ENCODE measurements around the gene CHODL. TPM values are rescaled to one million over a fixed set of nuclear protein-coding genes. Genes with fewer than 3 reads are reported as not detected.

CHODL gene
- total and polyA plus RNA-seq, 2 experiments from 2014 or later = 0.36 to 1.5 TPM

DNA sequence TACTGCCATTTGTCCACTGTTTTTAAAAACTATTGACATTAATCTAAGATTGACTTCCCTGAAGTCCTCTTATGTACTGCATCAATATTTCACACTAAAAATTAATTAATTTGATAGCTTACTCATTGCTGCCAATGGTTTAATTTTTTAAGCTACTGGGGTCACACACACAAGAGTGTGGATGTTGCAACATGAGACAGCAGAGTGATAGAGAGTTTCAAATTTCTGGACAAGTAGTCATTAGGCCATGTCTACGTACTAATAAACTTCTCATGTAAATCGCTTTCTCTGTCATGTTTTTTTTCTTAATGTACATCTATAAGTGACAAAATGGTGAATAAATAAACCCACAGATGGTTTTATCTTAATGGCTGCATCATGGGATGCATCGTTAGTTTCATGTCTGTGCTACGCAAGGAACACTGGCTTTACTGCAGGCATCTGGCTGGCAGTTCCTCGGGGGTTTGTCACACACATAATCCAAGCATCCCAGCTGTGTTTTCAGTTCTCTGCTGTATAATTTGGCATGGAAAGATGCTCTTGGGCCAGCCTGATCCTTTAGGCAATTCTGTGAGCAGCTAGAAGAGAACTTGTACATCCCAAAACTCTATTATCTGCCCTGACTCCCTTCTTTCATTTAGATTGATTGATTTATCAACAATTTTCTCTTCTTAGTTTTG, 16.4 kb upstream of the CHODL start:
- no peaks in the 10 kb centered on the region for H3K27me3 ChIP-seq
- H3K4me3 ChIP-seq = no peak overlapping the region
- no peak for DNase-seq (ENCODE audit: low read depth in 1 of 2, low spot score in 1 of 2)
- H3K36me3 ChIP-seq = no peaks in the 10 kb centered on the region
- no peaks in the 10 kb centered on the region for H3K4me1 ChIP-seq (ENCODE audit: low read depth)
- no peak overlapping the region for H3K27ac ChIP-seq
- no peaks in the 10 kb centered on the region for H3K9me3 ChIP-seq (ENCODE audit: low read depth)
- TF ChIP-seq, protein P1, sequence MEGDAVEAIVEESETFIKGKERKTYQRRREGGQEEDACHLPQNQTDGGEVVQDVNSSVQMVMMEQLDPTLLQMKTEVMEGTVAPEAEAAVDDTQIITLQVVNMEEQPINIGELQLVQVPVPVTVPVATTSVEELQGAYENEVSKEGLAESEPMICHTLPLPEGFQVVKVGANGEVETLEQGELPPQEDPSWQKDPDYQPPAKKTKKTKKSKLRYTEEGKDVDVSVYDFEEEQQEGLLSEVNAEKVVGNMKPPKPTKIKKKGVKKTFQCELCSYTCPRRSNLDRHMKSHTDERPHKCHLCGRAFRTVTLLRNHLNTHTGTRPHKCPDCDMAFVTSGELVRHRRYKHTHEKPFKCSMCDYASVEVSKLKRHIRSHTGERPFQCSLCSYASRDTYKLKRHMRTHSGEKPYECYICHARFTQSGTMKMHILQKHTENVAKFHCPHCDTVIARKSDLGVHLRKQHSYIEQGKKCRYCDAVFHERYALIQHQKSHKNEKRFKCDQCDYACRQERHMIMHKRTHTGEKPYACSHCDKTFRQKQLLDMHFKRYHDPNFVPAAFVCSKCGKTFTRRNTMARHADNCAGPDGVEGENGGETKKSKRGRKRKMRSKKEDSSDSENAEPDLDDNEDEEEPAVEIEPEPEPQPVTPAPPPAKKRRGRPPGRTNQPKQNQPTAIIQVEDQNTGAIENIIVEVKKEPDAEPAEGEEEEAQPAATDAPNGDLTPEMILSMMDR (IDR thresholded peaks at IDR 0.05; ENCODE audit: low read depth, low read length) = no peak

DNA sequence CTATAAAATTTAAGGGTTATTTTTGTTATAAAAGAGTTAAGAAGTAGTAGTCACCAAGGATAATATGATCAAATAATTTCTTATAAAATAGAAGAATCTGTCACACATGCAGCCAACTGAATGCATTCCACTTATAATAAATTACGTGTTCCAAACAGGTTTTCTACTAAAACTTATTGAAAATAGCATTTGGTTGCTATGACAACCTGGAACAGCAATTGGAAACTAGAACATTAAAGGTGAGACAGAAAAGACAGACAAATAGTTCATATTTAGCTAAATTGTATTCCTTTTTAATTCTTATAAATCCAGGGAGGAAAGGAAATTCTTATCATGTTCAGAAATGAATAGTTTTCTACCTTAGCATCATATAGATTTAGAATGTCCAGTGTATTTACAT, 9.1 kb upstream of the CHODL start:
- TF ChIP-seq, protein P1 (IDR thresholded peaks at IDR 0.05; ENCODE audit: low read depth, low read length) = no peak
- no peaks in the 10 kb centered on the region for H3K36me3 ChIP-seq
- H3K9me3 ChIP-seq (ENCODE audit: low read depth) = no peaks in the 10 kb centered on the region
- no peak for DNase-seq (ENCODE audit: low read depth in 1 of 2, low spot score in 1 of 2)
- no peaks in the 10 kb centered on the region for H3K4me1 ChIP-seq (ENCODE audit: low read depth)
- no peak overlapping the region for H3K27ac ChIP-seq
- H3K4me3 ChIP-seq = no peak overlapping the region
- H3K27me3 ChIP-seq = peaks cover 3% of the 10 kb centered on the region

DNA sequence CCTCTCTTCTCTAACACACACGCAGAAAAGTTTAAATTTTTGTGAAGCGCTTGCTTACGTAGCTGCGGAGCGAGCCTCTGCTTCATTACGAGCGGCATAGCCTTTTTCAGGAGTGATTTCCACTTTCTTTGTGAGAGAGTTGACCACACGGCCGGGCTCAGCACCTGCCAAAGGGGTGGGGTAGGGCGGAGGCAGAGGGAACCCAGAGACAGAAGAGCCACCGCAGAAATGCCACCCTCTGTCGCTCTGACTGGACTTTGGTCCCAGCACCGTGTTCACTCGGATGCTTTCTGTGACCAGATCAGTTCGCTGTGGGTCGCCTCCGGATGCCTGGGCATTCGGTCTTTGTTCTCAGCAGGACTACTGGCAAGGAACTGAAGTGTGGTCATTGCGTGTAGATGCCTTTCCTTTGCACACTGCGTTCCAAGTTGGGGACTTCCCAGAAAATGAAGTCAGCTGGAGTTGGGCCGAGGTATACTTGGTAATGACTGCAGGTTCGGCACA, 883 bp downstream of the CHODL start:
- no peaks in the 10 kb centered on the region for H3K36me3 ChIP-seq

DNA sequence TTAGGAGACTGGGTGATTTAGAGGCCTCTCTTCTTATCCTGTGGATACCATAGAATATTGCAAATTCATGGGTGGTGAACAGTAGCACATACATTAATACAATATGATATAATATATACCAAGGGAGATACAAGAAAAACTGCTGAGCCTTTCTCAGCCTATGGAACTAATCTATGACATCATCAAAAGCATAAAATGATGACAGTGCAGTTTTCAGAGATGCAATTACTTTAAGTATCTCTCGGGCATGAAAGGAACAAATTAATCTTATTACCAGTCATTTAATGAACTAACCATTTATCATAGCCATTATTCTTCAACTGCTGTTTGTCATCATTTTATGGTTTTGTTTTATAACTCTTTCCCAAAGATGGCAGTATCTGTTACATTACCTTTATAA, 3.5 kb downstream of the CHODL start:
- TF ChIP-seq, protein P1 (IDR thresholded peaks at IDR 0.05; ENCODE audit: low read depth, low read length) = no peak
- DNase-seq (ENCODE audit: low read depth in 1 of 2, low spot score in 1 of 2) = no peak
- Histone ChIP-seq H3K36me3 (no peaks in the 10 kb centered on the region), H3K4me3 (no peak overlapping the region), H3K27me3 (peaks cover 52% of the 10 kb centered on the region), H3K4me1 (ENCODE audit: low read depth) (no peaks in the 10 kb centered on the region), H3K9me3 (ENCODE audit: low read depth) (no peaks in the 10 kb centered on the region), H3K27ac (no peak overlapping the region)

More for the DNA sequence above, 883 bp downstream of the CHODL start:
- peak in 1 of 2 donors; percentile 17 for DNase-seq (ENCODE audit: low read depth in 1 of 2, low spot score in 1 of 2)
- H3K27ac ChIP-seq = no peak overlapping the region
- H3K9me3 ChIP-seq (ENCODE audit: low read depth) = no peaks in the 10 kb centered on the region
- TF ChIP-seq, protein P1 (IDR thresholded peaks at IDR 0.05; ENCODE audit: low read depth, low read length) = no peak
- H3K27me3 ChIP-seq = peaks cover 79% of the 10 kb centered on the region
- H3K4me1 ChIP-seq (ENCODE audit: low read depth) = no peaks in the 10 kb centered on the region
- peak overlapping the region; percentile 21 for H3K4me3 ChIP-seq

DNA sequence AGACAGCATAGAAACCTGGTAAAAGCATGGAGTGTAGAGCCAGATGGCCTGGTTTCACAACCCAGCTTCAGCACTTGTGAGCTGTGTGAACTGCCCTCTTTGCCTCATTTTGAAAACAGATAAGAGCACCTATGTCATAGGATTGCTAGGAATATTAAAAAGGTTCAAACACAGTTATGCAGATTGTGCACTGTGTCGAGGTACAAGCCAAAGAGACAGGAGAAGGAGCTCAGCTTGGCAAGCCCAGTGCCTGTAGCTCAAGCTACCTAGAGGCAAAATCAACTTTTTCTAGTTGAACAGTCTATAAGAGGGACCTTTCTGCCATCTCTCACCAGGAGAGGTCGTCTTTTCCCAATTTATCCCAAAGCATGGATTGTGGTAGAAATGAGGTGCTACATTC, 5.0 kb downstream of the CHODL start:
- no peak for DNase-seq (ENCODE audit: low read depth in 1 of 2, low spot score in 1 of 2)

More for the DNA sequence above, 5.0 kb downstream of the CHODL start:
- Histone ChIP-seq H3K36me3 (no peaks in the 10 kb centered on the region), H3K27ac (no peak overlapping the region), H3K4me1 (ENCODE audit: low read depth) (no peaks in the 10 kb centered on the region), H3K27me3 (peaks cover 37% of the 10 kb centered on the region), H3K4me3 (no peak overlapping the region), H3K9me3 (ENCODE audit: low read depth) (no peaks in the 10 kb centered on the region)
- TF ChIP-seq, protein P1 (IDR thresholded peaks at IDR 0.05; ENCODE audit: low read depth, low read length) = no peak

Measured in cardiac muscle cell (in vitro differentiated cells and primary cell).